LNCaP clone FGC (cell line): ENCODE data around the gene OGDH.
"Not testable (repeated sequence)": the region's sequence is repeated elsewhere in the genome, so short reads cannot be mapped to it uniquely, and the experiment has no call there.

Experiments used
- DNase-seq: peaks from one replicate; pipeline ENCODE4 v3.0.0-alpha.2; 2011; ENCODE audit warnings: low read depth
- H3K4me3 ChIP-seq: 2 replicates; pipeline ENCODE4 v1.5.1; 2011; ENCODE audit warnings: mild to moderate bottlenecking, low read depth, low read length, control low read depth
- TF ChIP-seq, protein P1 (sequence below): IDR thresholded peaks from 2 replicates; pipeline ENCODE4 v1.5.1; 2012; ENCODE audit warnings: mild to moderate bottlenecking; ENCODE audit not compliant: control insufficient read depth, insufficient read depth; ENCODE audit errors: extremely low read depth

The OGDH gene

DNA sequence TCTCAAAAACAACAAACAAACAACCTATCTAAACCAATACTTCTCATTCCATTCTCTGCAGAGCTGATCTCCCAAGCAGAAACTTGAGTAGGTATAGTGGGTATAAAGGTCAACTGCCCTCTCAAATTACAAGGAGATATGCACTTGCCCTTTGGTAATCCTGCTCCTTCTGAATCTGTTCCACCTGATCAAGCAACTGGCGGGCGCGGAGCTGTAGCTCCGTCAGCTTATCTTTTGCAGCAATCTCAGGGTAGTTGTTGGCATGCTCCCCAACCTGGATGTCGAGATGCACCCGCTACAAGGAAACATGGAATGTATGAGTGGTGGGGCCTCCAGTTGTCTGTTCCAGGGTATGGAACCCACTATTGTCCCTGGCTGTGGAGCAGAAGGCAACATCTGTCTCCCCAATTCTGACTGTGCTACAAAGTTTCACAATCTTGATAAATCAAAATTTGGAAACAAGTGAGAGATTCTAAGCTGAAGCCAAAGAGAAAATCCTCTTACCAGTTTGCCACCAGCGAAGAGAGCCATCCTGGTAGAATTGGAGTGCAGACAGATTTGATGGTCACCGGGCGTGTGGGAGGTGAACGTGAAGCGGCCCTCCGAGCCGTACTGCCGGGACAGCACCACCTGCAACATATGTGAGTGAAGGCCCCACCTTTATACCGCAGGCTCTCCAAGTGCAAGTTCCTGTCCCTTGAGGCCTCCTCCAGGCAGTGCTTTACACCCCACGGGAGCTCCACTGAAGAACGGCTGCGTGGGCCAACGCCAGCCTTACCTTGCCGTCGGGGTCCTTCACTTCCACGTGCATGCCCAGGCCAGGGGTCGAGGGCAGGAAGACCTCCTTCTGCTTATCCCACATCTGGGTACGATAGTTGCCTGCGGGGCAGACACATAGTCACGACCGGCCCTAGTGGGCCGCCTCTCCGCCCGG is 25.2 kb upstream of the OGDH start:
- H3K4me3 ChIP-seq, result peak overlapping the region; percentile 96
- DNase-seq, result peak; percentile 21

GRCh38 chr7:44581879-44582603 is 24.4 kb upstream of the OGDH start, which contains the start of gene TMED4:
Gene TMED4, minus strand, starts transcription at chr7:44582231. Its CDS starts 25 bp downstream, at chr7:44582206.
- TF ChIP-seq, protein P1, sequence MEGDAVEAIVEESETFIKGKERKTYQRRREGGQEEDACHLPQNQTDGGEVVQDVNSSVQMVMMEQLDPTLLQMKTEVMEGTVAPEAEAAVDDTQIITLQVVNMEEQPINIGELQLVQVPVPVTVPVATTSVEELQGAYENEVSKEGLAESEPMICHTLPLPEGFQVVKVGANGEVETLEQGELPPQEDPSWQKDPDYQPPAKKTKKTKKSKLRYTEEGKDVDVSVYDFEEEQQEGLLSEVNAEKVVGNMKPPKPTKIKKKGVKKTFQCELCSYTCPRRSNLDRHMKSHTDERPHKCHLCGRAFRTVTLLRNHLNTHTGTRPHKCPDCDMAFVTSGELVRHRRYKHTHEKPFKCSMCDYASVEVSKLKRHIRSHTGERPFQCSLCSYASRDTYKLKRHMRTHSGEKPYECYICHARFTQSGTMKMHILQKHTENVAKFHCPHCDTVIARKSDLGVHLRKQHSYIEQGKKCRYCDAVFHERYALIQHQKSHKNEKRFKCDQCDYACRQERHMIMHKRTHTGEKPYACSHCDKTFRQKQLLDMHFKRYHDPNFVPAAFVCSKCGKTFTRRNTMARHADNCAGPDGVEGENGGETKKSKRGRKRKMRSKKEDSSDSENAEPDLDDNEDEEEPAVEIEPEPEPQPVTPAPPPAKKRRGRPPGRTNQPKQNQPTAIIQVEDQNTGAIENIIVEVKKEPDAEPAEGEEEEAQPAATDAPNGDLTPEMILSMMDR, result no peak
- peak within 1 kb of the TSS; percentile 96 for H3K4me3 ChIP-seq
- peak; percentile 94 for DNase-seq

More for the DNA sequence above, 25.2 kb upstream of the OGDH start:
- TF ChIP-seq, protein P1, result no peak

GRCh38 chr7:44583146-44583865 is 23.1 kb upstream of the OGDH start:
- TF ChIP-seq, protein P1, result no peak
- peak overlapping the region; percentile 96 for H3K4me3 ChIP-seq
- no peak for DNase-seq

DNA sequence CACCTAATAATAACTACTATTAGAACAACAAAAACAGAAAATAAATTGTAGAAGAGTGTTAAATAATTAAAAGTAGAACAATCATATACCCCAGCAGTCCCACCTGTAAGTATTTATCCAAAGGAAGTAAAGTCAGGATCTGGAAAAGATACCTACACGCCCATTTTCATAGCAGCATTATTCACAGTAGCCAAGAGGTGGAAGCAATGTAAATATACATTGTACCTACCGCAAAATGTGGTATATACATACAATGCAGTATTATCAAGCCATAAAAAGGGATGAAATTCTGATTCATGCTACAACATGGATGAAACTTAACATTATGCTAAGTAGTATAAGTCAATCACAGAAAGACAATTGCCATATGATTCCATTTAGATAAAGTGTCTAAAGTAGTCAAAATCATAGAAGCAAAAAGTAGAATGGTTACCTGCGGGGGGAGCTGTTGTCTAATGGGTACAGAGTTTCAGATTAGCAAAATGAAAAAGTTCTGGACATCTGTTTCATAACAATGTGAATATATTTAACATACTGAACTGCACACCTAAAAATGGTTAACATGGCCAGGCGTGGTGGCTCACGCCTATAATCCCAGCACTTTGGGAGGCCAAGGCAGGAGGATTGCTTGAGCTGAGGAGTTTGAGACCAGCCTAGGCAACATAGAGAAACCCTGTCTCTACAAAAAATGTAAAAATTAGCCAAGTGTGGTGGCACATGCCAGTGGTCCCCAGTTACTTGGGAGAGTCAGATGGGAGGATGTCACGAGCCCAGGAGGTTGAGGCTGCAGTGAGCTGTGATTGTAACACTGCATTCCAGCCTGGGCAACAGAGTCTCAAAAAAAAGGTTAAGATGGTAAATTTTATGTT is 18.4 kb upstream of the OGDH start:
- TF ChIP-seq, protein P1, result peak; percentile 69
- DNase-seq, result peak; percentile 33

GRCh38 chr7:44590910-44591309 is 15.5 kb upstream of the OGDH start:
- DNase-seq, result no peak
- H3K4me3 ChIP-seq, result no peak overlapping the region
- TF ChIP-seq, protein P1, result no peak

More for the DNA sequence above, 18.4 kb upstream of the OGDH start:
- H3K4me3 ChIP-seq, result no peak overlapping the region

DNA sequence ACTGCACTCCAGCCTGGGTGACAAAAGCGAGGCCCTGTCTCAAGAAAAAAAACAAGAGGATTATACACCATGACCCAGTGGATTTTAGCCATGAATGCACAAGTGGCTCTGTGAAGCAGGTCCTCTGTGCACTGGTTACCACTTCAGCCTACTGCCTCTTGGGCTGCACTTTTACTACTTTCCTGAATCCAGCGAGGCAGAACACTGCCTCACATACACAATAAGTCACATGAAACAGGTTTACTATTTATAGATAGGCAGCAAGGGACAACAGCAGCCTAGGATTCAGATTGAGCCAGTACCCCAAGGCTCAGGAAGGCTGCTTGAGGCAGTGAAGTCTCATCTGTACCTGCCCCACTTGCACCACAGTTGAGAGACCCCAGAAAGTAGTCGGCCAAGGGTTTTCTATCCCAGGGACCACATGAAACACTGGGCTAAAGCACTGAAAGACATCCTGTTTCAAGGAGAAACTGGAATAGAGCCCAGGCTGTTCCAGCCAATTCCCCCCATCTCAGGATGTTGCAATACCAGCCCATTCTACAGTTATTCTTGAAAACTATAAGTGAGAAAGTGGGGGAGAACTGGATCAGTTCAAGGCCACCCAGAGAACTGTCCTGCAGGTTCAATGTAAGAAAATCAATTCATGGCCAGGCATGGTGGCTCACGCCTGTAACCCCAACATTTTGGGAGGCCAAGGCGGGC is 10.3 kb upstream of the OGDH start:
- H3K4me3 ChIP-seq, result no peak overlapping the region
- TF ChIP-seq, protein P1, result no peak
- DNase-seq, result no peak

- H3K4me3 ChIP-seq, DNase-seq: not testable (repeated sequence)
These were observed 9.2 kb upstream of the OGDH start for GRCh38 chr7:44597181-44597580.
